ENCODE measurements around the gene MCF2L2. TPM values are rescaled to one million over a fixed set of nuclear protein-coding genes. Genes with fewer than 3 reads are reported as not detected.

Gene MCF2L2
- total RNA-seq, 1 donor from 2014 or later: 0.62 TPM

GRCh38 chr3:183128709-183129108 is 299.7 kb downstream of the MCF2L2 start:
- Histone ChIP-seq H3K9me3 (peaks cover 10% of the 10 kb centered on the region), H3K4me1 (peaks cover 17% of the 10 kb centered on the region), H3K4me3 (no peak overlapping the region), H3K36me3 (no peaks in the 10 kb centered on the region), H3K27ac (no peak overlapping the region), H3K27me3 (ENCODE audit: low read depth) (no peaks in the 10 kb centered on the region)
- no peak for ATAC-seq
- TF ChIP-seq CTCF (IDR thresholded peaks at IDR 0.05): no peak
- DNase-seq: no peak
- intact Hi-C loops (cut with DNase I): no loop called here

Other genes starting within 250 kb of the MCF2L2 start
- gene B3GNT5, start 175.4 kb downstream of the MCF2L2 start, total RNA-seq: 30.8 TPM
- gene KLHL6, start 127.1 kb upstream of the MCF2L2 start, total RNA-seq: 36.7 TPM
- gene KLHL24, start 207.0 kb upstream of the MCF2L2 start, total RNA-seq: 93.9 TPM